ENCODE measurements around the gene MPEG1.

- TF ChIP-seq, protein P1, sequence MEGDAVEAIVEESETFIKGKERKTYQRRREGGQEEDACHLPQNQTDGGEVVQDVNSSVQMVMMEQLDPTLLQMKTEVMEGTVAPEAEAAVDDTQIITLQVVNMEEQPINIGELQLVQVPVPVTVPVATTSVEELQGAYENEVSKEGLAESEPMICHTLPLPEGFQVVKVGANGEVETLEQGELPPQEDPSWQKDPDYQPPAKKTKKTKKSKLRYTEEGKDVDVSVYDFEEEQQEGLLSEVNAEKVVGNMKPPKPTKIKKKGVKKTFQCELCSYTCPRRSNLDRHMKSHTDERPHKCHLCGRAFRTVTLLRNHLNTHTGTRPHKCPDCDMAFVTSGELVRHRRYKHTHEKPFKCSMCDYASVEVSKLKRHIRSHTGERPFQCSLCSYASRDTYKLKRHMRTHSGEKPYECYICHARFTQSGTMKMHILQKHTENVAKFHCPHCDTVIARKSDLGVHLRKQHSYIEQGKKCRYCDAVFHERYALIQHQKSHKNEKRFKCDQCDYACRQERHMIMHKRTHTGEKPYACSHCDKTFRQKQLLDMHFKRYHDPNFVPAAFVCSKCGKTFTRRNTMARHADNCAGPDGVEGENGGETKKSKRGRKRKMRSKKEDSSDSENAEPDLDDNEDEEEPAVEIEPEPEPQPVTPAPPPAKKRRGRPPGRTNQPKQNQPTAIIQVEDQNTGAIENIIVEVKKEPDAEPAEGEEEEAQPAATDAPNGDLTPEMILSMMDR (IDR thresholded peaks at IDR 0.05), result no peak
- TF ChIP-seq POLR2A (IDR thresholded peaks at IDR 0.05), result no peak
These were observed 30.1 kb downstream of the MPEG1 start for GRCh38 chr11:59182457-59183151.

All from testis (tissue), 2 donors.